HEK293 (cell line): ENCODE data around the gene ADA.

Experiments used
- CTCF ChIA-PET: fragments of 350-600 bp; formaldehyde crosslinking; extraction: SDS; loops from one replicate; lab custom pipeline; 2021; ENCODE audit warnings: antibody characterized with exemption; lab: Yijun Ruan, JAX
- POLR2A ChIA-PET: fragments of 300-600 bp; formaldehyde crosslinking; extraction: SDS; loops from one replicate; lab custom pipeline; 2020; ENCODE audit warnings: antibody characterized with exemption, inconsistent platforms; lab: Yijun Ruan, JAX
- H3K27ac ChIP-seq: fragments of 200-500 bp; sonication (Bioruptor generic); 2 replicates; pipeline ENCODE4 v1.5.1; 2014; ENCODE audit warnings: low read depth, low read length, control low read depth, inconsistent platforms; ENCODE audit errors: extremely low read depth
- H3K36me3 ChIP-seq, 2 experiments: fragments of 200-500 bp in 1 of 2; sonication (Bioruptor generic) in 1 of 2; 1 replicate in 1 of 2; 2 replicates in 1 of 2; pipeline ENCODE4 v1.5.1; 2014 to 2017; ENCODE audit warnings: inconsistent platforms in 2 of 2, low read length in 2 of 2; ENCODE audit not compliant: control insufficient read depth in 2 of 2, insufficient read depth in 1 of 2
- H3K4me1 ChIP-seq: fragments of 200-500 bp; sonication (Bioruptor generic); 2 replicates; pipeline ENCODE4 v1.5.1; 2014; ENCODE audit warnings: mild to moderate bottlenecking, low read length, inconsistent platforms; ENCODE audit not compliant: control insufficient read depth, insufficient read depth
- H3K4me3 ChIP-seq: 2 replicates; pipeline ENCODE4 v1.5.1; 2011; ENCODE audit warnings: low read depth, mild to moderate bottlenecking, control low read depth, low read length, moderate library complexity
- H3K9me3 ChIP-seq: fragments of 200-500 bp; sonication (Bioruptor generic); 2 replicates; pipeline ENCODE4 v1.5.1; 2014; ENCODE audit warnings: low read depth, low read length, inconsistent platforms; ENCODE audit not compliant: control insufficient read depth, insufficient read depth
- BCL6B ChIP-seq: fragments of 450-650 bp; formaldehyde crosslinking; IDR thresholded peaks from 2 replicates; pipeline ENCODE4 v1.5.1; 2017; ENCODE audit warnings: missing biosample characterization, missing genetic modification characterization
- KLF10 ChIP-seq: fragments of 450-650 bp; IDR thresholded peaks from 2 replicates; pipeline ENCODE4 v1.5.1; 2018; ENCODE audit warnings: missing biosample characterization, mild to moderate bottlenecking, missing genetic modification characterization
- KLF17 ChIP-seq: fragments of 450-650 bp; formaldehyde crosslinking; IDR thresholded peaks from 2 replicates; pipeline ENCODE4 v1.5.1; 2016; ENCODE audit warnings: missing biosample characterization, missing genetic modification characterization
- RBAK ChIP-seq: fragments of 450-650 bp; formaldehyde crosslinking; IDR thresholded peaks from 2 replicates; pipeline ENCODE4 v1.5.1; 2016; ENCODE audit warnings: missing biosample characterization, missing genetic modification characterization
- SCRT2 ChIP-seq: fragments of 450-650 bp; formaldehyde crosslinking; IDR thresholded peaks from 2 replicates; pipeline ENCODE4 v1.5.1; 2016; ENCODE audit warnings: missing biosample characterization, missing genetic modification characterization
- SETDB1 ChIP-seq: IDR thresholded peaks from one replicate; pipeline ENCODE4 v1.6.1; 2017; ENCODE audit warnings: mild to moderate bottlenecking, low read length, moderate library complexity, mixed read lengths; ENCODE audit not compliant: insufficient read length
- TCF7L2 ChIP-seq: IDR thresholded peaks from 2 replicates; pipeline ENCODE4 v1.6.1; 2011; ENCODE audit warnings: low read depth, mild to moderate bottlenecking, inconsistent platforms, low read length, moderate library complexity, borderline replicate concordance
- ZBTB21 ChIP-seq: fragments of 450-650 bp; formaldehyde crosslinking; IDR thresholded peaks from 2 replicates; pipeline ENCODE4 v1.5.1; 2017; ENCODE audit warnings: missing biosample characterization, missing genetic modification characterization
- ZFP41 ChIP-seq: fragments of 450-650 bp; formaldehyde crosslinking; IDR thresholded peaks from 2 replicates; pipeline ENCODE4 v1.5.1; 2016; ENCODE audit warnings: missing biosample characterization, missing genetic modification characterization, borderline replicate concordance
- ZNF114 ChIP-seq: fragments of 450-650 bp; formaldehyde crosslinking; IDR thresholded peaks from 2 replicates; pipeline ENCODE4 v1.5.0; 2017; ENCODE audit warnings: missing biosample characterization, missing genetic modification characterization
- ZNF2 ChIP-seq: fragments of 450-650 bp; formaldehyde crosslinking; IDR thresholded peaks from 2 replicates; pipeline ENCODE4 v1.5.1; 2016; ENCODE audit warnings: missing biosample characterization, missing genetic modification characterization
- ZNF202 ChIP-seq: fragments of 450-650 bp; formaldehyde crosslinking; IDR thresholded peaks from 2 replicates; pipeline ENCODE4 v1.5.1; 2016; ENCODE audit warnings: missing biosample characterization, missing genetic modification characterization, borderline replicate concordance
- ZNF366 ChIP-seq: fragments of 450-650 bp; formaldehyde crosslinking; conservative IDR thresholded peaks from 2 replicates; pipeline ENCODE4 v1.5.1; 2016; ENCODE audit warnings: missing biosample characterization, missing genetic modification characterization
- ZNF416 ChIP-seq: fragments of 450-650 bp; formaldehyde crosslinking; IDR thresholded peaks from 2 replicates; pipeline ENCODE4 v1.5.1; 2016; ENCODE audit warnings: missing biosample characterization, missing genetic modification characterization
- ZNF514 ChIP-seq: fragments of 450-650 bp; formaldehyde crosslinking; IDR thresholded peaks from 2 replicates; pipeline ENCODE4 v1.5.1; 2016; ENCODE audit warnings: missing biosample characterization, missing genetic modification characterization
- ZNF521 ChIP-seq: fragments of 450-650 bp; formaldehyde crosslinking; IDR thresholded peaks from 2 replicates; pipeline ENCODE4 v1.5.1; 2017; ENCODE audit warnings: missing biosample characterization, mild to moderate bottlenecking, missing genetic modification characterization
- ZNF571 ChIP-seq: fragments of 450-650 bp; formaldehyde crosslinking; IDR thresholded peaks from 2 replicates; pipeline ENCODE4 v1.5.0; 2017; ENCODE audit warnings: missing biosample characterization, missing genetic modification characterization
- ZNF660 ChIP-seq: fragments of 450-650 bp; IDR thresholded peaks from 2 replicates; pipeline ENCODE4 v1.5.1; 2018; ENCODE audit warnings: missing biosample characterization, mild to moderate bottlenecking, missing genetic modification characterization
- ZNF692 ChIP-seq: fragments of 450-650 bp; formaldehyde crosslinking; IDR thresholded peaks from 2 replicates; pipeline ENCODE4 v1.5.1; 2016; ENCODE audit warnings: missing biosample characterization, missing genetic modification characterization
- ZNF776 ChIP-seq: fragments of 450-650 bp; formaldehyde crosslinking; IDR thresholded peaks from 2 replicates; pipeline ENCODE4 v1.5.0; 2017; ENCODE audit warnings: missing biosample characterization, missing genetic modification characterization, borderline replicate concordance
- ZSCAN23 ChIP-seq: fragments of 450-650 bp; formaldehyde crosslinking; IDR thresholded peaks from 2 replicates; pipeline ENCODE4 v1.5.1; 2016; ENCODE audit warnings: missing biosample characterization, missing genetic modification characterization

ADA gene

GRCh38 chr20:44691424-44692423 lies 40.2 kb upstream of the ADA start:
- Histone ChIP-seq H3K4me3 (no peak overlapping the region), H3K4me1 (no peaks in the 10 kb centered on the region), H3K27ac (no peak overlapping the region), H3K9me3 (no peaks in the 10 kb centered on the region), H3K36me3 (no peaks in the 10 kb centered on the region)
- POLR2A ChIA-PET = interaction anchor here (1.1 kb wide), 1 partner anchor 23 kb away, joined by 5 read pairs; the partner anchor contains the start of gene CCN5
- CTCF ChIA-PET = interaction anchor here (0.7 to 2.9 kb wide), 6 partner anchors 8 to 56 kb away, joined by 3 to 14 read pairs (median 4); no protein-coding TSS in a partner anchor
- TF ChIP-seq ZNF366 (no peak), ZNF2 (tag by site-specific recombination) (no peak), ZNF776 (tag by site-specific recombination) (no peak), RBAK (peak; percentile 87), ZNF514 (tag by site-specific recombination) (no peak), ZNF521 (no peak), ZNF416 (no peak), SETDB1 (peak; percentile 46), ZNF202 (no peak), ZNF114 (no peak)

DNA sequence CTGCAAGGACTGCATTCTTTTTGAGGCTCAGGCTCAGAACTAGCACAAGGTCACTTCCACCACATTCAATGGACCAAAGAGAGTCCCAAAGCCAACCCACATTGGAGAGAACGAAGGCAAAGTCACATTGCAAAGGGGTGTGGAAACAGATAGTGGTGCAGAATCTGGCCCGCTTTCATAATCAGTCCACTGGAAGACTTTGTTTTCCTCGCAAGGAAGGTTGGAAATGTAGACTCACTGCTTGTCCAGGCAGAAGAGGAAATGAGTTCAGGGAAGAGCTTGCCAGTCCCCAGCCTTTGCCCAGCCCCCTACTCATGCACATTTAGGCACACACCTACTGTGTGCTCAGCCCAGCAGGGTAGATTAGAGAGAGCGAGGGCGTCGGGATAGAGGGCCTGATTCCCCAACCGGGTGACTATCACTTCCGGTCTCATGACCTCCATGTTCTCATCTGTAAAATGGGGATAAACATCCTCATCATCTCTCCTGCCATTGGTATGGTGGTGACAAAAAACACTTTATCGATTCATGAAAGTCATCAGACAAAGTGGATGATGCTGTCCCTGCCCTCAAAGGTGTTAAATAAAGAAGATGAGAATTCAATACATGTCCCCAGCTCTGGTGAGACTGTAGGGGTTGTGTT lies 39.4 kb upstream of the ADA start:
- ChIA-PET POLR2A (interaction anchor here (1.1 kb wide), 1 partner anchor 24 kb away, joined by 5 read pairs; the partner anchor contains the start of gene CCN5), CTCF (interaction anchor here (2.9 kb wide), 1 partner anchor 41 kb away, joined by 14 read pairs; no protein-coding TSS in a partner anchor)
- H3K27ac ChIP-seq = no peak overlapping the region
- no peaks in the 10 kb centered on the region for H3K4me1 ChIP-seq
- no peak overlapping the region for H3K4me3 ChIP-seq
- TF ChIP-seq ZNF660 (tag by site-specific recombination) (no peak), ZBTB21 (tag by site-specific recombination) (no peak), RBAK (no peak), ZNF571 (tag by site-specific recombination) (no peak), KLF10 (tag by site-specific recombination) (no peak), KLF17 (tag by site-specific recombination) (no peak), BCL6B (tag by site-specific recombination) (no peak), TCF7L2 (no peak), SCRT2 (tag by site-specific recombination) (no peak), ZFP41 (no peak), ZSCAN23 (tag by site-specific recombination) (no peak), SETDB1 (no peak), ZNF692 (no peak)
- H3K36me3 ChIP-seq = no peaks in the 10 kb centered on the region
- H3K9me3 ChIP-seq = no peaks in the 10 kb centered on the region
